ENCODE measurements around the gene RXFP1. TPM values are rescaled to one million over a fixed set of nuclear protein-coding genes. Genes with fewer than 3 reads are reported as not detected.
A peak's percentile ranks its signal among the peaks of the same experiment; 100 is the strongest.

Gene RXFP1
- total RNA-seq (1.4 TPM), polyA plus RNA-seq (ENCODE audit: insufficient read depth, low read depth, low replicate concordance) (1.7 TPM)
- long read RNA-seq, donor 1: 0 reads
- long read RNA-seq, donor 2: 0 reads
- long read RNA-seq, donor 3, partial matches to known transcripts: 10 of 10 reads
- long read RNA-seq, donor 3, other reads (novel, unspliced or antisense): 0 of 10 reads
- long read RNA-seq, donor 4: 0 reads
- long read RNA-seq, donor 5: 0 reads
- long read RNA-seq, donor 6, partial matches to known transcripts: 5 of 5 reads
- long read RNA-seq, donor 6, other reads (novel, unspliced or antisense): 0 of 5 reads
- long read RNA-seq, donor 7, partial matches to known transcripts: 0 of 1 reads
- long read RNA-seq, donor 7, other reads (novel, unspliced or antisense): 1 of 1 reads
- long read RNA-seq, donor 8: 0 reads
- long read RNA-seq, donor 9: 0 reads
- long read RNA-seq, donor 10: 0 reads

- Histone ChIP-seq H3K27me3 (ENCODE audit: control insufficient read depth, insufficient read depth, low read length) (no peaks in the 10 kb centered on the region), H3K4me3 (ENCODE audit: low read length in 3 of 3) (peak within 1 kb of the TSS in 2 of 3 donors; percentile 30 to 39), H3K9ac (ENCODE audit: low read length in 3 of 3) (no peak within 1 kb of the TSS), H3K27ac (ENCODE audit: low read depth in 2 of 2, low read length in 2 of 2) (peak within 1 kb of the TSS in 1 of 2 donors; percentile 13), H3K4me1 (ENCODE audit: control insufficient read depth in 2 of 3, insufficient read depth in 2 of 3, low read depth in 1 of 3, low read length in 3 of 3) (no peaks in the 10 kb centered on the region), H3K9me3 (ENCODE audit: control insufficient read depth in 2 of 3, insufficient read depth in 1 of 3, low read length in 3 of 3) (no peaks in the 10 kb centered on the region), H3K36me3 (ENCODE audit: control insufficient read depth in 2 of 3, insufficient read depth in 3 of 3, low read length in 3 of 3) (no peaks in the 10 kb centered on the region)
- intact Hi-C loops (cut with DNase I): no loop called here
- FAIRE-seq (no peak), DNase-seq (no peak)
- TF ChIP-seq CTCF (IDR thresholded peaks at IDR 0.05; ENCODE audit: borderline replicate concordance, extremely low read depth, insufficient read depth): no peak
Observed at GRCh38 chr4:158521484-158522088, at the start of gene RXFP1. Gene RXFP1, plus strand, starts transcription at chr4:158521882. Its CDS starts 95 bp downstream, at chr4:158521977.

- TF ChIP-seq CTCF (IDR thresholded peaks at IDR 0.05; ENCODE audit: borderline replicate concordance, extremely low read depth, insufficient read depth): no peak
- DNase-seq: no peak
- no peaks in the 10 kb centered on the region for H3K27me3 ChIP-seq (ENCODE audit: control insufficient read depth, insufficient read depth, low read length)
- FAIRE-seq: no peak
- no peaks in the 10 kb centered on the region for H3K36me3 ChIP-seq (ENCODE audit: control insufficient read depth in 2 of 3, insufficient read depth in 3 of 3, low read length in 3 of 3)
- H3K4me1 ChIP-seq (ENCODE audit: control insufficient read depth in 2 of 3, insufficient read depth in 2 of 3, low read depth in 1 of 3, low read length in 3 of 3): no peaks in the 10 kb centered on the region
- H3K9me3 ChIP-seq (ENCODE audit: control insufficient read depth in 2 of 3, insufficient read depth in 1 of 3, low read length in 3 of 3): no peaks in the 10 kb centered on the region
- no peak overlapping the region for H3K9ac ChIP-seq (ENCODE audit: low read length in 3 of 3)
- no peak overlapping the region for H3K27ac ChIP-seq (ENCODE audit: low read depth in 2 of 2, low read length in 2 of 2)
- intact Hi-C loops (cut with DNase I): no loop called here
- no peak overlapping the region for H3K4me3 ChIP-seq (ENCODE audit: low read length in 3 of 3)
Observed at GRCh38 chr4:158481811-158482210, 39.9 kb upstream of the RXFP1 start.

GRCh38 chr4:158484173-158484885, 37.4 kb upstream of the RXFP1 start:
- no peak for FAIRE-seq
- intact Hi-C loops (cut with DNase I): no loop called here
- H3K9me3 ChIP-seq (ENCODE audit: control insufficient read depth in 2 of 3, insufficient read depth in 1 of 3, low read length in 3 of 3): peaks cover 0 to 3% (median 0%) of the 10 kb centered on the region in 3 donors
- TF ChIP-seq CTCF (IDR thresholded peaks at IDR 0.05; ENCODE audit: borderline replicate concordance, extremely low read depth, insufficient read depth): no peak
- H3K27ac ChIP-seq (ENCODE audit: low read depth in 2 of 2, low read length in 2 of 2): no peak overlapping the region
- H3K27me3 ChIP-seq (ENCODE audit: control insufficient read depth, insufficient read depth, low read length): no peaks in the 10 kb centered on the region
- H3K36me3 ChIP-seq (ENCODE audit: control insufficient read depth in 2 of 3, insufficient read depth in 3 of 3, low read length in 3 of 3): no peaks in the 10 kb centered on the region
- no peak overlapping the region for H3K9ac ChIP-seq (ENCODE audit: low read length in 3 of 3)
- no peak for DNase-seq
- H3K4me3 ChIP-seq (ENCODE audit: low read length in 3 of 3): no peak overlapping the region
- no peaks in the 10 kb centered on the region for H3K4me1 ChIP-seq (ENCODE audit: control insufficient read depth in 2 of 3, insufficient read depth in 2 of 3, low read depth in 1 of 3, low read length in 3 of 3)

Data from kidney (tissue), 22 donors.